Psoas muscle (tissue), 8 donors: ENCODE measurements around the gene FOXO1. TPM values are rescaled to one million over a fixed set of nuclear protein-coding genes. Genes with fewer than 3 reads are reported as not detected.

Source experiments
- ATAC-seq, 4 donors: fragments of 200-7000 bp; cut with Tn5 transposase; one replicate each; pipeline ENCODE4 v1.9.1; 2020; ENCODE audit warnings: moderate library complexity in 3 of 4, mild to moderate bottlenecking in 2 of 4
- DNase-seq, 2 donors: peaks; one replicate each; pipeline ENCODE4 v3.0.0-alpha.2; 2020
- H3K27ac ChIP-seq: fragments of 200-600 bp; one replicate; pipeline ENCODE4 v1.8.0; 2022
- H3K27me3 ChIP-seq, 3 donors: fragments of 200-600 bp in 1 of 3; one replicate each; pipeline versions ENCODE4 v1.6.1 to v1.8.0; 2013 to 2022; ENCODE audit warnings: low read length in 2 of 3, mild to moderate bottlenecking in 2 of 3, moderate library complexity in 1 of 3; ENCODE audit not compliant: insufficient read depth in 3 of 3
- H3K36me3 ChIP-seq, 2 donors: fragments of 200-600 bp in 1 of 2; one replicate each; pipeline versions ENCODE4 v1.6.1 to v1.8.0; 2013 to 2022; ENCODE audit warnings: low read depth in 1 of 2, mild to moderate bottlenecking in 1 of 2, moderate library complexity in 1 of 2; ENCODE audit not compliant: insufficient read depth in 1 of 2
- H3K4me1 ChIP-seq: fragments of 200-600 bp; one replicate; pipeline ENCODE4 v1.8.0; 2022
- H3K4me3 ChIP-seq: fragments of 200-600 bp; one replicate; pipeline ENCODE4 v1.8.0; 2022; ENCODE audit warnings: mild to moderate bottlenecking
- H3K9me3 ChIP-seq: fragments of 200-600 bp; one replicate; pipeline ENCODE4 v1.8.0; 2022
- WGBS, 3 donors: extraction: QIAGEN DNeasy Blood & Tissue Kit; methylation state at CpG; one replicate each; pipeline versions ENCODE4 v1.1.6 to v1.1.7; 2013; 5-methylcytosine and 5-hydroxymethylcytosine counted together
- intact Hi-C, 2 donors: fragments of 100-400 bp; cut with DNase I; formaldehyde crosslinking; loops; one replicate each; pipeline versions ENCODE4 v1.11.0 to v1.14.2; 2022
- polyA plus RNA-seq, 3 donors: library from polyadenylated mRNA; stranded (reverse); fragments of 200-250 nt; gene quantifications; one replicate each; pipeline ENCODE4 v1.2.3, GENCODE V29; 2013
- total RNA-seq, 4 donors: library from RNA; stranded (reverse); fragmentation: NEBNext Ultra II Directional in 2 of 4; extraction: Animal tissue kit (Norgen Biotek cat#: 25700) in 2 of 4; gene quantifications; one replicate each; pipeline versions ENCODE4 v1.2.1 to v1.2.4, GENCODE V29; 2021 to 2023
- TF ChIP-seq, protein P1 (sequence below): fragments of 200-600 bp; IDR thresholded peaks from one replicate; pipeline ENCODE4 v1.8.0; 2022; ENCODE audit warnings: antibody characterized with exemption
- donor health status: healthy with polysubstance abuse.
- donor health status: DM: no; HTN: no; CAD: no; lungs with moderate emphysema.
- donor health status: Bipolar disorder and iron deficiency.
- donor health status: healthy.
- donor health status: DM: yes; HTN: yes; CAD: no.
- donor health status: DM: no; HTN: no; CAD: no.
- donor health status: DM: no; HTN: no; CAD: no.
- donor health status: DM: yes; HTN: yes; CAD: no.

The FOXO1 gene
- total and polyA plus RNA-seq, 7 donors = 23.8 to 160 (median 68.3) TPM

DNA sequence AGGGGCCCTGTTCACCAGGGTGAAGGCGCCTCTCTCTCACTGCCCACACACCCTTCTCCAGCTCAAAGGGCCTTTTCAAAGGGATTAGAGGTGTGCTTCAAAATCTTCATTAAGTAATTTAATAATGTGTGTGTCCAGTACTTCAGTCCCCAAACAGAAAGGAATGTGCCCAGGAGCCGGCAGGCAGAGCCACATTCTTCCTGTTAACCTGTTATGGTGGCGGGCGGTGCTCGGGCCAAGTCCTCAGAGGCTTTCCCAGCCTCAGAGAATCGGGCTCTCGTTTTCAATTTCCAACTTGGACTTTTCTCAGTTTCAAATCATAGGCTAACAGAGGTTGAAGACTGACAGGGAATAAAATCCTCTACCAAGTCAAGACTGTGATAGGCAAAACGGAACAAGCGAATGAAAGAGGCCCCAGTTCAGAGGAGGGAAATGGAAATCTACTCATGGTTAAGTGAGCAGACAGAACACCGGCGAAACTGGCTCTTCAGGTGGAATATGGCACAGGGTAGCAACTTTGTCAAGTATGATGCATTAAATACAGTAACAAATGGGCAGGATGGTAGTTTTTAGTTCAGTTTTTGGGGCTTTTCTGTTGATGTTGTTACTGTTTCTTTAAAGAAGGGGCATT, 68.6 kb downstream of the FOXO1 start:
- peak overlapping the region; percentile 31 for H3K4me3 ChIP-seq
- TF ChIP-seq, protein P1, sequence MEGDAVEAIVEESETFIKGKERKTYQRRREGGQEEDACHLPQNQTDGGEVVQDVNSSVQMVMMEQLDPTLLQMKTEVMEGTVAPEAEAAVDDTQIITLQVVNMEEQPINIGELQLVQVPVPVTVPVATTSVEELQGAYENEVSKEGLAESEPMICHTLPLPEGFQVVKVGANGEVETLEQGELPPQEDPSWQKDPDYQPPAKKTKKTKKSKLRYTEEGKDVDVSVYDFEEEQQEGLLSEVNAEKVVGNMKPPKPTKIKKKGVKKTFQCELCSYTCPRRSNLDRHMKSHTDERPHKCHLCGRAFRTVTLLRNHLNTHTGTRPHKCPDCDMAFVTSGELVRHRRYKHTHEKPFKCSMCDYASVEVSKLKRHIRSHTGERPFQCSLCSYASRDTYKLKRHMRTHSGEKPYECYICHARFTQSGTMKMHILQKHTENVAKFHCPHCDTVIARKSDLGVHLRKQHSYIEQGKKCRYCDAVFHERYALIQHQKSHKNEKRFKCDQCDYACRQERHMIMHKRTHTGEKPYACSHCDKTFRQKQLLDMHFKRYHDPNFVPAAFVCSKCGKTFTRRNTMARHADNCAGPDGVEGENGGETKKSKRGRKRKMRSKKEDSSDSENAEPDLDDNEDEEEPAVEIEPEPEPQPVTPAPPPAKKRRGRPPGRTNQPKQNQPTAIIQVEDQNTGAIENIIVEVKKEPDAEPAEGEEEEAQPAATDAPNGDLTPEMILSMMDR = no peak
- peak overlapping the region; percentile 90 for H3K27ac ChIP-seq
- ATAC-seq (peak; percentile 6 to 42 (median 16)), DNase-seq (no peak)
- 29 to 46% (median 32%) methylated on average over 11 of the region's 11 CpGs for WGBS, 3 donors
- no peaks in the 10 kb centered on the region for H3K9me3 ChIP-seq
- H3K36me3 ChIP-seq = no peaks in the 10 kb centered on the region
- intact Hi-C loops = loop anchor here in 1 of 2 donors (10.0 kb wide), 1 partner anchor 253 kb away; no protein-coding TSS in a partner anchor
- no peaks in the 10 kb centered on the region for H3K27me3 ChIP-seq
- H3K4me1 ChIP-seq = peaks cover 94% of the 10 kb centered on the region

GRCh38 chr13:40596484-40596883, 70.0 kb downstream of the FOXO1 start:
- H3K4me3 ChIP-seq = no peak overlapping the region
- H3K36me3 ChIP-seq = no peaks in the 10 kb centered on the region
- no peaks in the 10 kb centered on the region for H3K9me3 ChIP-seq
- TF ChIP-seq, protein P1 = no peak
- WGBS, 3 donors = 34 to 55% (median 41%) methylated on average over 4 of the region's 4 CpGs
- no peaks in the 10 kb centered on the region for H3K27me3 ChIP-seq
- DNase-seq = no peak
- intact Hi-C loops = loop anchor here in 1 of 2 donors (10.0 kb wide), 1 partner anchor 252 kb away; no protein-coding TSS in a partner anchor
- ATAC-seq = peak; percentile 23 to 73 (median 72)
- H3K4me1 ChIP-seq = peaks cover 93% of the 10 kb centered on the region
- peak overlapping the region; percentile 90 for H3K27ac ChIP-seq

DNA sequence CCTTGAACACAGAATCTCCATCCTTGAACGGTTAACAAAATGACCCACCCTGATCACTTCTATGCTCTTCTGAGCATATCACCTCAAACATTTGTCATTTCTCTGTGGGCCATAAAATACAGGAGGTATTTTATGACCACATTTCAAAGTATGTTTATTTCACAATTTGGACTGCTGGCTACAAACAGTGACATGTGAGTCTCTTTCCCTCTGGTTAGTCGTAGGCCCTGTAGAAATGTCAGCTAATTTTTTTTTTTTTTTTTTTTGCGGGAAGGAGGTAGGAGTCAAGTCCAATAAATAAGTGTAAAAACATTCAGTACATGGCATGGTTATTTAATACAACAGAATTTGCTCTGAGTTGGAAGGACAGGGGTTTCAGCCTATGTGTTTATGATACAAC, 70.7 kb downstream of the FOXO1 start:
- Histone ChIP-seq H3K4me3 (no peak overlapping the region), H3K36me3 (no peaks in the 10 kb centered on the region), H3K9me3 (no peaks in the 10 kb centered on the region), H3K27ac (peak overlapping the region; percentile 90), H3K4me1 (peaks cover 94% of the 10 kb centered on the region), H3K27me3 (no peaks in the 10 kb centered on the region)
- DNase-seq (no peak), ATAC-seq (peak; percentile 22 to 46 (median 44))
- TF ChIP-seq, protein P1 = no peak
- intact Hi-C loops = loop anchor here in 1 of 2 donors (10.0 kb wide), 1 partner anchor 251 kb away; no protein-coding TSS in a partner anchor
- WGBS, 3 donors = 25 to 53% (median 35%) methylated on average over 3 of the region's 3 CpGs

DNA sequence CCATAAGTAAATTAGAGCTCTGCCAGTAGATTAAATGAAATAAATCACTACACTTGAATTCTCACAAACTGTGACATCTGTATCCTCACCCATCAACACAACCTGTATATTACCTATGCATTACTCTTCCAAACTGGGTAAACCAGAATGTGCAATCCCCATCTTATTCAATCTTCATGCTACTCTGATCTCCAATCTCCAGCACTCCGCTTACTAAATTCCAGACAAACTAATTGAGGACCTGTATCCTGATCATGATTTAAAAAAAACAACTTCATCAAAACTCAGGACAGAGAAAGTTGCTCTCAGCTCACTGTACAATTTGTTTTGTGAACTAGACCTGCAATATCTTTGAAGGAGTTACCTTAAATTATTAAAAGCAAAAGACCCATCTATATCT, 74.4 kb downstream of the FOXO1 start:
- intact Hi-C loops = loop anchor here in 1 of 2 donors (10.0 kb wide), 1 partner anchor 247 kb away; no protein-coding TSS in a partner anchor
- ATAC-seq = no peak

More for the DNA sequence above, 74.4 kb downstream of the FOXO1 start:
- 95% methylated on average over 1 of the region's 1 CpG for WGBS, 3 donors
- no peaks in the 10 kb centered on the region for H3K36me3 ChIP-seq
- peaks cover 93% of the 10 kb centered on the region for H3K4me1 ChIP-seq
- no peaks in the 10 kb centered on the region for H3K27me3 ChIP-seq
- no peak for DNase-seq
- H3K27ac ChIP-seq = peak overlapping the region; percentile 90
- TF ChIP-seq, protein P1 = no peak
- H3K9me3 ChIP-seq = no peaks in the 10 kb centered on the region
- no peak overlapping the region for H3K4me3 ChIP-seq
